HCT116 (cell line): ENCODE data around the gene FAM241A. TPM values are rescaled to one million over a fixed set of nuclear protein-coding genes. Genes with fewer than 3 reads are reported as not detected.
"Not testable (repeated sequence)": the region's sequence is repeated elsewhere in the genome, so short reads cannot be mapped to it uniquely, and the experiment has no call there.

Experiments used
- ATAC-seq: fragments of 200-7000 bp; cut with Tn5 transposase; 2 replicates; pipeline ENCODE4 v1.9.1; 2020; ENCODE audit warnings: mild to moderate bottlenecking, moderate library complexity
- BruUV-seq: library from RNA; stranded (reverse); fragments of 400-500 nt; replicated peaks from 2 replicates; lab custom pipeline; 2021; lab: Mats Ljungman, UMichigan
- CTCF ChIA-PET: fragments of 300-600 bp; sonication (Branson Sonifier 250); formaldehyde crosslinking; loops from one replicate; lab custom pipeline; 2021; ENCODE audit warnings: antibody characterized with exemption; lab: Charles Lee
- POLR2A ChIA-PET: fragments of 300-600, 350-600 bp; sonication (Branson Sonifier 250); formaldehyde crosslinking; loops from one replicate; lab custom pipeline; 2021; ENCODE audit warnings: antibody characterized with exemption; lab: Charles Lee
- RAD21 ChIA-PET, 2 experiments: fragments of 300-600 bp; sonication (Branson Sonifier 250); formaldehyde crosslinking; loops; one replicate each; lab custom pipeline; 2023; ENCODE audit warnings: low total read pairs in 2 of 2; ENCODE audit not compliant: uncharacterized antibody in 2 of 2, unreplicated experiment in 2 of 2, low non-redundant PET in 1 of 2; lab: Charles Lee
- DNase-seq: peaks from one replicate; pipeline ENCODE4 v3.0.0-alpha.2; 2010; ENCODE audit warnings: low read depth, low spot score
- H2AFZ ChIP-seq: fragments of 200-600 bp; shearing (Covaris generic), sonication (generic); 2 replicates; pipeline ENCODE4 v1.6.1; 2017; ENCODE audit warnings: low read depth, mixed run types, mixed read lengths, antibody characterized with exemption, low read length; ENCODE audit not compliant: poor library complexity, severe bottlenecking
- H3K27ac ChIP-seq: 2 replicates; pipeline ENCODE4 v1.5.1; 2012; ENCODE audit warnings: low read depth, low read length
- H3K27me3 ChIP-seq: fragments of 200-600 bp; sonication (generic); 2 replicates; pipeline ENCODE4 v1.6.1; 2016; ENCODE audit warnings: mixed run types, low read length, mixed read lengths; ENCODE audit not compliant: insufficient read depth
- H3K36me3 ChIP-seq, 2 experiments: fragments of 200-500 bp in 1 of 2; fragments of 200-600 bp in 1 of 2; sonication (Bioruptor generic) in 1 of 2; sonication (generic) in 1 of 2; 2 replicates each; pipeline versions ENCODE4 v1.5.1 to v1.6.1; 2014 to 2016; ENCODE audit warnings: low read length in 2 of 2, inconsistent platforms in 1 of 2, mixed read lengths in 1 of 2, mixed run types in 1 of 2; ENCODE audit not compliant: insufficient read depth in 2 of 2, control insufficient read depth in 1 of 2
- H3K4me1 ChIP-seq, 2 experiments: fragments of 200-600 bp in 1 of 2; sonication (generic) in 1 of 2; 2 replicates each; pipeline versions ENCODE4 v1.5.1 to v1.6.1; 2012 to 2017; ENCODE audit warnings: low read length in 2 of 2, inconsistent platforms in 1 of 2, mild to moderate bottlenecking in 1 of 2, mixed read lengths in 1 of 2, mixed run types in 1 of 2, moderate library complexity in 1 of 2; ENCODE audit not compliant: insufficient read depth in 2 of 2, control insufficient read depth in 1 of 2
- H3K4me2 ChIP-seq: fragments of 200-600 bp; sonication (generic); 2 replicates; pipeline ENCODE4 v1.6.1; 2017; ENCODE audit warnings: mixed run types, low read length, mixed read lengths
- H3K4me3 ChIP-seq, 2 experiments: fragments of 200-600 bp in 1 of 2; sonication (generic) in 1 of 2; replicated peaks in 1 of 2; 2 replicates each; pipeline ENCODE4 v1.5.1; 2011 to 2016; ENCODE audit warnings: low read length in 2 of 2, control low read depth in 1 of 2, low read depth in 1 of 2, mild to moderate bottlenecking in 1 of 2, mixed read lengths in 1 of 2, mixed run types in 1 of 2
- H3K79me2 ChIP-seq: fragments of 200-600 bp; sonication (generic); 2 replicates; pipeline ENCODE4 v1.6.1; 2017; ENCODE audit warnings: mild to moderate bottlenecking, mixed run types, low read length, moderate library complexity, mixed read lengths; ENCODE audit not compliant: insufficient read depth
- H3K9ac ChIP-seq: fragments of 200-600 bp; sonication (generic); 2 replicates; pipeline ENCODE4 v1.6.1; 2016; ENCODE audit warnings: low read length, mixed read lengths
- H3K9me2 ChIP-seq: fragments of 200-600 bp; sonication (generic), shearing (Covaris generic); 2 replicates; pipeline ENCODE4 v1.6.1; 2017; ENCODE audit warnings: mixed run types, mild to moderate bottlenecking, moderate library complexity; ENCODE audit not compliant: insufficient read depth
- H3K9me3 ChIP-seq, 2 experiments: fragments of 200-500 bp in 1 of 2; fragments of 200-600 bp in 1 of 2; sonication (Bioruptor generic) in 1 of 2; sonication (generic) in 1 of 2; 2 replicates each; pipeline ENCODE4 v1.6.1; 2014 to 2017; ENCODE audit warnings: low read length in 2 of 2, mixed read lengths in 2 of 2, inconsistent platforms in 1 of 2, low read depth in 1 of 2, mild to moderate bottlenecking in 1 of 2, mixed run types in 1 of 2, moderate library complexity in 1 of 2; ENCODE audit not compliant: control insufficient read depth in 1 of 2, insufficient read depth in 1 of 2
- H4K20me1 ChIP-seq: fragments of 200-600 bp; sonication (generic), shearing (Covaris generic); 2 replicates; pipeline ENCODE4 v1.6.1; 2017; ENCODE audit warnings: mixed run types, mild to moderate bottlenecking, moderate library complexity; ENCODE audit not compliant: insufficient read depth
- POLR2AphosphoS5 ChIP-seq: IDR thresholded peaks from 2 replicates; pipeline ENCODE4 v1.6.1; 2011; ENCODE audit warnings: mild to moderate bottlenecking, low read depth, low read length, moderate library complexity
- SP1 ChIP-seq: IDR thresholded peaks from 2 replicates; pipeline ENCODE4 v1.6.1; 2012; ENCODE audit warnings: low read depth
- intact Hi-C: fragments of 100-400 bp; cut with micrococcal nuclease; formaldehyde crosslinking; loops from 2 replicates; pipeline ENCODE4 v1.10.0; 2022
- total RNA-seq: library from RNA; stranded (reverse); gene quantifications from one replicate; pipeline ENCODE4 v1.2.1, GENCODE V29; 2021; ENCODE audit not compliant: unreplicated experiment

Gene FAM241A
- total RNA-seq, 1 experiment from 2014 or later, result 4.5 TPM

DNA sequence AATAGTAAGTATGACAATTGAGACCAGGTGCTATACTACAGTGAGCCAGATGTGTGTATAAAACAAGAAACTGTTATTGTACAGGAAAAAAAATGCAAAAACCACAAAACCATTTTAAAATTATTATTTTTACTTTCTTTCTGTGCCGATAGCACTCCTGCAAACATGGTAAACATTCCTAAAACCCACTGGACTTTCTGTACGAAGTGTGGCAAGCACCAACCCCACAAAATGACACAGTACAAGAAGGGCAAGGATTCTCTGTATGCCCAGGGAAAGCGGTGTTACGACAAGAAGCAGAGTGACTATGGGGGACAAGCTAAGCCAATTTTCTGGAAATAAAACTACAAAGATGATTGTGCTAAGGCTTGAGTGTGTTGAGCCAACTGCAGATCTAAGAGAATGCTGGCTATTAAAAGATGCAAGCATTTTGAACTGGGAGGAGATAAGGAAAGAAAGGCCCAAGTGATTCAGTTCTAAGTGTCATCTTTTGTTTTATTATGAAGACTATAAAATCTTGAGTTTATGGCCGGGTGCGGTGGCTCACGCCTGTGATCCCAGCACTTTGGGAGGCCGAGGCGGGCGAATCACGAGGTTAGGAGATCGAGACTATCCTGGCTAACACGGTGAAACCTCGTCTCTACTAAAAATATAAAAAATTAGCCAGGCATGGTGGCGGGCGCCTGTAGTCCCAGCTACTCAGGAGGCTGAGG lies 26.0 kb downstream of the FAM241A start:
- peak overlapping the region; percentile 24 to 51 for H3K4me3 ChIP-seq
- H3K27me3 ChIP-seq, H3K36me3 ChIP-seq, H4K20me1 ChIP-seq, BruUV-seq, H3K9me3 ChIP-seq, RAD21 ChIA-PET, H2AFZ ChIP-seq, CTCF ChIA-PET, H3K9me2 ChIP-seq: not testable (repeated sequence)
- H3K4me2 ChIP-seq, result peak overlapping the region; percentile 83
- H3K27ac ChIP-seq, result peak overlapping the region; percentile 95
- intact Hi-C loops, result loop anchor here (5.0 kb wide), 1 partner anchor 89 kb away; no protein-coding TSS in a partner anchor
- H3K9ac ChIP-seq, result peak overlapping the region; percentile 73
- H3K79me2 ChIP-seq, result peaks cover 26% of the 10 kb centered on the region
- peaks cover 67 to 80% of the 10 kb centered on the region in 2 experiments for H3K4me1 ChIP-seq
- DNase-seq (peak; percentile 40), ATAC-seq (peak; percentile 14; the same call in 1 of the 2 replicates)
- POLR2A ChIA-PET, result interaction anchor here (1.0 kb wide), 1 partner anchor 10 kb away, joined by 4 read pairs; no protein-coding TSS in a partner anchor
- peak; percentile 24; the same call in 1 of the 2 replicates for TF ChIP-seq SP1

DNA sequence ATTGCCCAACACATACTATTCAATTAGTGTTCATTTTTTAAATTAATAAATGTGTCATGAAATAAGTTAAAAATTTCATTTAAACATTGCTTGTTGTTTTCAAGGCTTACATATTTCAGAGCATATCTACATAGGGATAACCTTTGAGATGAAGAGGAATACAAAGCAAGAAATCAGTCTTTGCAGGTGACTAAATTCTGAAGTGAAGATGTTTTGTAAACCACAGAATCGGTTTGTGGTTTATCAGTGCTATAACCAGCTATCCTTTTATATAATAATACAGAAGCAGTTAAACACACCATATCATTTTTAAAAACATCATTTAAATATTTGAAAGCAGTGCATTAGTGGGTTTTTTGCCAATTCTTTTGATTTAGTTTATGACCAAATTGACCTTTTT lies 26.9 kb downstream of the FAM241A start:
- no TSS peak for BruUV-seq
- Histone ChIP-seq H3K36me3 (no peaks in the 10 kb centered on the region), H3K79me2 (peaks cover 24% of the 10 kb centered on the region), H3K27me3 (no peaks in the 10 kb centered on the region), H3K9ac (peak overlapping the region; percentile 73), H3K9me3 (no peaks in the 10 kb centered on the region), H4K20me1 (no peaks in the 10 kb centered on the region), H3K4me3 (peak overlapping the region; percentile 15 to 51), H3K4me1 (peaks cover 65 to 78% of the 10 kb centered on the region in 2 experiments), H3K27ac (peak overlapping the region; percentile 95), H3K4me2 (peak overlapping the region; percentile 83), H3K9me2 (no peaks in the 10 kb centered on the region), H2AFZ (no peak overlapping the region)
- TF ChIP-seq POLR2AphosphoS5, result no peak
- RAD21 ChIA-PET, result no interaction called here
- ATAC-seq (no peak), DNase-seq (no peak)
- POLR2A ChIA-PET, result no interaction called here
- CTCF ChIA-PET, result interaction anchor here (1.3 to 2.6 kb wide), 2 partner anchors 42 to 73 kb away, joined by 3 to 7 read pairs; no protein-coding TSS in a partner anchor
- intact Hi-C loops, result loop anchor here (5.0 kb wide), 1 partner anchor 90 kb away; no protein-coding TSS in a partner anchor
